ENCODE data around the gene DELE1. TPM values are rescaled to one million over a fixed set of nuclear protein-coding genes. Genes with fewer than 3 reads are reported as not detected.

Gene DELE1
- total RNA-seq, 4 donors from 2014 or later = 76.0 to 144 (median 96.0) TPM

DNA sequence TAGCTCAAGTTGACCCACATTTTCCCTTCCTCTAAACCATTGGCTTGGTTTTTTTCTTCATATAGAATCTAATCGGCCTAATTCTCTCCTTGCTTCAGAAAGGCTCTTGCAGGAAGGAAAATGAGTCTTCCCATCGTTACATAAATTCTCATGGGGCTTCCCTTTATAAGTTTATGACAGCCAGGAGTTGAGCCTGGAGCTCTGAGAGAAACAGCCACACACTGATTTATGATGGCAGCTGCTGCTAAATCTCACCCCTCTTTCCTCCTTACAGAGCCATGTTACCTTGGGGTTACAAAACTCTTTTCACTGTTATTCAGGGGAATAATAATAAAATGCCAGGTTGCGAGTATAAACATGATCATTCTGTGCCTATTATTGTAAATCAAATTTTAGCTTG, 40.0 kb downstream of the DELE1 start:
- no peak for DNase-seq
- H3K9me3 ChIP-seq = no peaks in the 10 kb centered on the region
- no peaks in the 10 kb centered on the region for H3K27me3 ChIP-seq
- no peak overlapping the region for H3K27ac ChIP-seq
- no peak overlapping the region for H3K4me3 ChIP-seq
- H3K4me1 ChIP-seq = peaks cover 0 to 3% (median 1%) of the 10 kb centered on the region in 4 donors
- H3K36me3 ChIP-seq = no peaks in the 10 kb centered on the region
- no peak for TF ChIP-seq POLR2A (IDR thresholded peaks at IDR 0.05)
- TF ChIP-seq, protein P1, sequence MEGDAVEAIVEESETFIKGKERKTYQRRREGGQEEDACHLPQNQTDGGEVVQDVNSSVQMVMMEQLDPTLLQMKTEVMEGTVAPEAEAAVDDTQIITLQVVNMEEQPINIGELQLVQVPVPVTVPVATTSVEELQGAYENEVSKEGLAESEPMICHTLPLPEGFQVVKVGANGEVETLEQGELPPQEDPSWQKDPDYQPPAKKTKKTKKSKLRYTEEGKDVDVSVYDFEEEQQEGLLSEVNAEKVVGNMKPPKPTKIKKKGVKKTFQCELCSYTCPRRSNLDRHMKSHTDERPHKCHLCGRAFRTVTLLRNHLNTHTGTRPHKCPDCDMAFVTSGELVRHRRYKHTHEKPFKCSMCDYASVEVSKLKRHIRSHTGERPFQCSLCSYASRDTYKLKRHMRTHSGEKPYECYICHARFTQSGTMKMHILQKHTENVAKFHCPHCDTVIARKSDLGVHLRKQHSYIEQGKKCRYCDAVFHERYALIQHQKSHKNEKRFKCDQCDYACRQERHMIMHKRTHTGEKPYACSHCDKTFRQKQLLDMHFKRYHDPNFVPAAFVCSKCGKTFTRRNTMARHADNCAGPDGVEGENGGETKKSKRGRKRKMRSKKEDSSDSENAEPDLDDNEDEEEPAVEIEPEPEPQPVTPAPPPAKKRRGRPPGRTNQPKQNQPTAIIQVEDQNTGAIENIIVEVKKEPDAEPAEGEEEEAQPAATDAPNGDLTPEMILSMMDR (IDR thresholded peaks at IDR 0.05) = no peak

DNA sequence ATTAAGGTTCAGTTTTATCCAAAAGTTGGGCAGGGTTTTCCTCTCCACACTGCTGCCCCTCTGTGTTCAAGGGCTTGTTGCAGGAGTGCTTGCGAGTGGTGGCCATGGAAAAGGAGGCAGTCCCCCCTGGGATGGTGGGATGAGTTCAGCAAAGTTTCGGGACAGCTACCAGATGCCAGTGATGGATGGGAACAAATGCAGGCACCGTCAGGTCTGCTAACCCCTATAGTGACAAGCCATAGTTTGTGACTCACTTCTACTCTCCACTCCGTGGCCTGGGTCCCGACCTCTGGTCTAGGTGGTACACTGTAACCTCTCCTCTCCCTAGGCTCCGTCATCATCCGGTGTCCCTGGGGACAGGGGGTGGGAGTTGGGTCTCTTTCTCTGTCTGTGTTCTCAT, 41.4 kb downstream of the DELE1 start:
- no peak for TF ChIP-seq POLR2A (IDR thresholded peaks at IDR 0.05)
- TF ChIP-seq, protein P1 (IDR thresholded peaks at IDR 0.05) = no peak
- no peaks in the 10 kb centered on the region for H3K36me3 ChIP-seq
- peaks cover 0 to 6% (median 2%) of the 10 kb centered on the region in 4 donors for H3K4me1 ChIP-seq
- H3K27me3 ChIP-seq = no peaks in the 10 kb centered on the region
- no peak overlapping the region for H3K4me3 ChIP-seq
- DNase-seq = peak in 1 of 3 donors; percentile 22
- H3K27ac ChIP-seq = no peak overlapping the region
- H3K9me3 ChIP-seq = no peaks in the 10 kb centered on the region

DNA sequence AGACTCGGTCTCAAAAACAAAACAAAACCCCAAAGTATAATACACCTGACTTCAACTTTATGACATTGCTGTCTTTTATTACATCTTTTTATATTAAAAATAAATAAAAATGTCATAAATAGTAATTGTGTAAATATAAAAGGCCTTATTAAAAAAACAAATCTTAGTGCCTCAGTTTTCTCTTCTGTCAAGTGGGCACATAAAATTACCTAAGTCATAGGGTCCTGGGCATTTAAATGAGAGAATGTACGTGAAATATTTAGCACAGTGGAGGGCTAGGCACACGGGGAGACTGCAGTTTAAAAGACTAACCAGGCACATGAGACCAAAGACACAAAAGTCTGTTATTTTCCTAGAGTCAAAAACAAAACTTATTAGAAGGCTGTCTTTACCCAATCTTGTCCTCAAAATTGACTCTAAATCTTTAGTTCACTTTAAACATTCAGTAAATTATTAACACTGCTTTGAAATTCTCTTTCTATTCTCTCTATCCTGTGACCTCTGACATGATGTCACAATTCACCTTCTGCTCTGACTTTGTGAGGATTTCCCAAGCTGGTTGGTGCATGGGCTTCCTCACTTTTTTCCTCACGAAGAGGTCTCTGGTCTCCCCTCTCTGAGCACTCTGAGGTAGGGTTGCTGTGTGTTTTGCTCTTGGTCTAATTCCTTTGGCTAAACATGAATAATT, 42.7 kb downstream of the DELE1 start:
- H3K4me3 ChIP-seq = no peak overlapping the region
- no peak for TF ChIP-seq POLR2A (IDR thresholded peaks at IDR 0.05)
- TF ChIP-seq, protein P1 (IDR thresholded peaks at IDR 0.05) = no peak
- no peaks in the 10 kb centered on the region for H3K36me3 ChIP-seq
- no peaks in the 10 kb centered on the region for H3K9me3 ChIP-seq
- no peaks in the 10 kb centered on the region for H3K27me3 ChIP-seq
- no peak for DNase-seq
- peaks cover 0 to 18% (median 3%) of the 10 kb centered on the region in 4 donors for H3K4me1 ChIP-seq
- no peak overlapping the region for H3K27ac ChIP-seq

DNA sequence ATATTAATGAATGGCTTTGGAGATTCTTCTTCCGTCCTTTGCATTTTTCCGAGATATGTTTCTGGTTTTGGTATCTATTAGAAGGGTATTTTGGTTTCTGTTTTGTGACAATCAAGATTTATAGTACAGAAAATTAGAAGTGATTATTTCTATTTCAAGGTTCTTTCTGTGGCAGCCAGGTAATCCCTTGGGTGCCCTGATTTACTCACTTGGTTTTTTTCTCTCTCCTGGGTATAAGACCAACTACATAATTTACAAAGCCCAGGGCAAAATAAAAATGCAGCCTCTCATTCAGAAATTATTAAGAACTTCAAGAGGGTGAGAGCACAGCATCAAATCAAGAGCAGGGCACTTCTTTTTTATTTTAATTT, 43.3 kb downstream of the DELE1 start:
- Histone ChIP-seq H3K4me3 (no peak overlapping the region), H3K27ac (no peak overlapping the region), H3K36me3 (peaks cover 0 to 3% (median 0%) of the 10 kb centered on the region in 3 donors), H3K27me3 (no peaks in the 10 kb centered on the region), H3K4me1 (peaks cover 0 to 18% (median 3%) of the 10 kb centered on the region in 4 donors), H3K9me3 (no peaks in the 10 kb centered on the region)
- TF ChIP-seq, protein P1 (IDR thresholded peaks at IDR 0.05) = no peak
- TF ChIP-seq POLR2A (IDR thresholded peaks at IDR 0.05) = no peak
- DNase-seq = no peak

GRCh38 chr5:141968914-141969608, 45.4 kb downstream of the DELE1 start, which contains the start of gene RNF14:
Gene RNF14 (plus strand): TSS chr5:141969105. CDS start chr5:141973589, 4,484 bp downstream.
- Histone ChIP-seq H3K4me3 (peak within 1 kb of the TSS; percentile 53 to 86 (median 69)), H3K36me3 (peaks cover 0 to 21% (median 0%) of the 10 kb centered on the region in 3 donors), H3K27ac (peak within 1 kb of the TSS; percentile 89 to 99 (median 98)), H3K9me3 (no peaks in the 10 kb centered on the region), H3K4me1 (peaks cover 0 to 26% (median 3%) of the 10 kb centered on the region in 4 donors), H3K27me3 (no peaks in the 10 kb centered on the region)
- peak; percentile 97 for TF ChIP-seq POLR2A (IDR thresholded peaks at IDR 0.05)
- TF ChIP-seq, protein P1 (IDR thresholded peaks at IDR 0.05) = peak; percentile 90 to 99 (median 98)
- peak; percentile 93 to 97 (median 96) for DNase-seq
